Measurements from ENCODE around the gene CLDN3. TPM values are rescaled to one million over a fixed set of nuclear protein-coding genes. Genes with fewer than 3 reads are reported as not detected.

Gene CLDN3
- polyA plus RNA-seq, 4 donors: 1.8 to 62.9 (median 28.5) TPM

GRCh38 chr7:73773700-73774517 lies 3.8 kb upstream of the CLDN3 start:
- no peak for DNase-seq (ENCODE audit: low read depth in 4 of 4, low spot score in 3 of 4)

DNA sequence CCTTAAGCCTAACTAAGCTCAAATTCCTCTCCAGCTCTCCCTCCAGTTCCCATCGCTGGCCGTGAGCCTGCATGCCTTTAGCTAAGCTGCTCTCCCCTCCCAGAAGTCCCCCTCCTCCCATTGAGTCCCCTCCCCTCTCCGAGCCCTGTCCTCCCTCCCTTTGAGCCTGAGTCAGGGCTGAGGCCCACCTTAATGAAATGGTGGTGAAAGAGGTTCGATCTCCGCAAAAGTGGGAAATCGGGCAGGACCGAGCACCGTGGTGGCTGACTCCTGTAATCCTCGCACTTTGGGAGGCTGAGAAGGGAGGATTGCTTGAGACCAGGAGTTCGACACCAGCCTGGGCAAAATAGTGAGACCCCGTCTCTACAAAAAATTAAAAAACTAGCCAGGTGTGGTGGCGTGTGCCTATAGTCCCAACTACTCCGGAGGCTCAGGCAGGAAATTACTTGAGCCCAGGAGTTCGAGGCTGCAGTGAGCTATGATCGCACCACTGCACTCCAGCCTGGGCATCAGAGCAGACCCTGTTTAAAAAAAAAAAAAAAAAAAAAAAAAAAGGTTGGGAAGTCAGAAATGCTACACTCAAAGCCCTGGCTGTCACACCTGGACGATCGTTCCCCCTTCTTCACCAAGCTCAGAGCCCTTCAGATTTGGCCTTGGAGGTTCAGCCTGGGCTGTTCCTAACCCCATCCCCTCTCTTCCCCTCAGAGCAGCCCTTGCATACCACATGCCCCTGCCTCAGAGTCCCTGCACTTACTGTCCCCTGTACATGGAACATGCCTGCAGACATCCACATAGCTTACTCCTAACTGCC lies 995 bp upstream of the CLDN3 start:
- DNase-seq (ENCODE audit: low read depth in 4 of 4, low spot score in 3 of 4): no peak

DNA sequence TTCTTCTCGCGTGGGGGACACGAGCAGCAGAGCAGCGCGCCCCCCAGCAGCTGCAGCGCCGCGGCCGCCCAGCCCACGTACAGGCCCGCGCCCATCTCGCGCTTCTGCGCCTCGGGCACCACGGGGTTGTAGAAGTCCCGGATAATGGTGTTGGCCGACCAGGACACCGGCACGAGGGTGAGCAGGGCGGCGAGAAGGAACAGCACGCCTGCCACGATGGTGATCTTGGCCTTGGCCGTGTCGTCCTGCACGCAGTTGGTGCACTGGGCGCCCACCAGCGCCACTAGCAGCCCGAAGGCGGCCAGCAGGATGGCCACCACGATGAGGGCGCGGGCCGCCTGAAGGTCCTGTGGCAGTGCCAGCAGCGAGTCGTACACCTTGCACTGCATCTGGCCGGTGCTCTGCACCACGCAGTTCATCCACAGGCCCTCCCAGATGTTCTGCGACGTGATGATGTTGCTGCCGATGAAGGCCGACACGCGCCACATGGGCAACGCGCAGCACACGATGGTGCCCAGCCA lies 529 bp downstream of the CLDN3 start:
- no peak for DNase-seq (ENCODE audit: low read depth in 4 of 4, low spot score in 3 of 4)

- DNase-seq (ENCODE audit: low read depth in 4 of 4, low spot score in 3 of 4): no peak
These were observed 1.2 kb downstream of the CLDN3 start for GRCh38 chr7:73768641-73769480.

GRCh38 chr7:73766556-73767229 lies 3.4 kb downstream of the CLDN3 start:
- DNase-seq (ENCODE audit: low read depth in 4 of 4, low spot score in 3 of 4): no peak

DNA sequence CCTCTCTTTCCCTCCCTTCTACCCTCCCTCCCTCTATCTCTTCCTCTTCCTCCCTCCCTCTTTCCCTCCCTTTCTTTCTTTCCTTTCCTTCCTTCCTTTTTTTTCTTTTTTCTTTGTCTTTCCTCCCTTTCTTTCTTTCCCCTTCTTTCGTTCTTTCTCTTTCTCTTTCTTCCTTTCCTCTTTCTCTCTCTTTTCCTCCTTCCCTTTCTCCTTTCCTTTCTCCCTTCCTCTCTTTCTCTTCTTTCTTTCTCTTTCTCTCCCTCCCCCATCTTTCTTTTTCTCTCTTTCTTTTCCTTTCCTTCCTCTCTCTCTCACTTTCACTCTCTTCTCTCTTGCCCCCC lies 7.4 kb downstream of the CLDN3 start:
- DNase-seq (ENCODE audit: low read depth in 4 of 4, low spot score in 3 of 4): no peak

- no peak for DNase-seq (ENCODE audit: low read depth in 4 of 4, low spot score in 3 of 4)
These were observed 8.0 kb downstream of the CLDN3 start for GRCh38 chr7:73761854-73762658.

- DNase-seq (ENCODE audit: low read depth in 4 of 4, low spot score in 3 of 4): no peak
These were observed 11.4 kb downstream of the CLDN3 start for GRCh38 chr7:73758581-73759138.

DNA sequence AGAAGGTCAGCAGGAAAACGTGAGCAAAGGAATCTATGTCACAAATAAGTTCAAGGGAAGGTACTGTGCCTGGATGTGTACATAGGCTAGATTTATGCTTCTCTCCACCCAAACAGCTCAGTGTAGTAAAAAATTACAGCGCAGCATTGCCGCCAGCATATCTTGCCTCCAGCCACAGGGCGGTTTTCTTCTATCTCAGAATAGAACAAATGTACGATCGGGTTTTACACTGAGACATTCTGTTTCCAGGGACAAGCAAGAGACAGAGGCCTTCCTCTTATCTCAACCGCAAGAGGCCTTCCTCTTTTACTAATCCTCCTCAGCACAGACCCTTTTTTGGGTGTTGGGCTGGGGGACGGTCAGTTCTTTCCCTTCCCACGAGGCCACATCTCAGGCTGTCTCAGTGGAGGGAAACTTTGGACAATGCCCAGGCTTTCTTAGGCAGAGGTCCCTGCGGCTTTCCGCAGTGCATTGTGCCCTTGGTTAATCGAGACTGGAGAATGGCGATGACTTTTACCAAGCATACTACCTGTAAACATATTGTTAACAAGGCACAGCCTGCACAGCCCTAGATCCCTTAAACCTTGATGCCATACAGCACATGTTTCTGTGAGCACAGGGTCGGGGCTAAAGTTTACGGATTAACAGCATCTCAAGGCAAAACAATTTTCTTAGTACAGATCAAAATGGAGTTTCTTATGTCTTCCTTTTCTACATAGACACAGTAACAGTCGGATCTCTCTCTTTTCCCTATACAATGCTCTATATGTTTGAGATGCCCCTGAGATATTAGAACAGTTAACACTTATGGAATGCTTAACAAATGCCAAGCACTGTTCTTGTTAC lies 19.9 kb downstream of the CLDN3 start:
- DNase-seq (ENCODE audit: low read depth in 4 of 4, low spot score in 3 of 4): no peak

GRCh38 chr7:73746378-73746777 lies 23.7 kb downstream of the CLDN3 start:
- DNase-seq (ENCODE audit: low read depth in 4 of 4, low spot score in 3 of 4): no peak

DNA sequence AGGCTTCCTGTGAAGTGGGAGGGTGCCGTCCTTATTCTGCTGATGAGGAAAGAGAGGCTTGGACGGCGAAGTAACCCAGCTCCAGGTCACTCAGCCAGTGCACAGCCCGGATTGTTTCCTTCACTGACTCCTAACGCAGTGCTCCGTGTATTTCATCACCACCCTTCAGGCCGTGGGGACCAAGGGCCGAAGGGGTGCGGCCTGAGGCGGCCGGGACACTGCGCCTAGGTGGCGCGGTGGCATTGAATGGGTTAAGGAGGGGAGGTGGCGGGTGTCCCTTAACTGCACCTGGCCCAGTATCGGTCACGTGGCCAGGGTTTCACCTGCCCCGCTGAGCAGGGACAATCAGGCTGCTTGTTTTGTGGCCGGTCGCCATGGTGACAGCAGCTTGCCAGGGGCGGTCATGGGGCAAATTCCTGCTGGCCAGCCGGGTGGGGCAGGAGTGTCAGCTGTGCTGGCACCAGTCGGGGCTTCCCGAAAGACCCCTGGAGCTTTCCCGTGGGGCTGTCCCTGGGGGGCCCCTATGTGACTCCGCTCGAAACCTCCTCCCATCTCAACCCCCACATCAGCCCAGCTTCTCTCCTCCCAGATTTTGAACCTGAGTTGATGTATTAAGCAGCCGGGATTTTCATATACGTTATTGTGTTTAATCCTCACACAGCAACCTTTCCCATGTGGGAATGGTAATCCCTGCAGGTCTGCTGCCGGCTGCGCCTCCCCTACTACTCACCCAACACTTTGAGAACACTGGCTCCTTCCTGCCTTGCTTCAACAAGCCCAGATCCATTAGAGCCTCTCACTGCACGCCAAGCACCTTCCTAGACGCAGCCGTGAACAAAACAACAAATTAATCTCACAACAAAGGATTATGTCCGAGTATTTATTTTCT lies 27.1 kb downstream of the CLDN3 start:
- peak; percentile 82 to 92 (median 86) for DNase-seq (ENCODE audit: low read depth in 4 of 4, low spot score in 3 of 4)

- DNase-seq (ENCODE audit: low read depth in 4 of 4, low spot score in 3 of 4): peak in 2 of 4 donors; percentile 57 to 70
These were observed 27.7 kb downstream of the CLDN3 start for GRCh38 chr7:73742338-73742752.

GRCh38 chr7:73741600-73741999 lies 28.5 kb downstream of the CLDN3 start:
- peak in 1 of 4 donors; percentile 58 for DNase-seq (ENCODE audit: low read depth in 4 of 4, low spot score in 3 of 4)

GRCh38 chr7:73740771-73741170 lies 29.3 kb downstream of the CLDN3 start:
- no peak for DNase-seq (ENCODE audit: low read depth in 4 of 4, low spot score in 3 of 4)

DNA sequence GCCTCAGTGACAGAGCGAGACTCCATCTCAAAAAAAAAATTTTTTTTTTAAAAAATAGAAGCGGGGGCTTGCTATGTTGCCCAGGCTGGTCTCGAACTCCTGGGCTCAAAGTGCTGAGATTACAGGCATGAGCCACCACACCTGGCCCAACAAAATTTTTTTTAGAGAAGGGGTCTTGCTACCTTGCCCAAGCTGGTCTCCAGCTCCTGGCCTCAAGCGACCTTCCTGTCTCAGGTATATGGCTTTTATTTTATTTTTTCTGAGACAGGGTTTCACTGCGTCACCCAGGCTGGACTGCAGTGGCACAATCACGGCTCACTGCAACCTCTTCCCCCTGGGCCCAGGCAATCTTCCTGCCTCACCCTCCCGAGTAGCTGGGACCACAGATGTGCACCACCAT lies 29.9 kb downstream of the CLDN3 start:
- no peak for DNase-seq (ENCODE audit: low read depth in 4 of 4, low spot score in 3 of 4)

DNA sequence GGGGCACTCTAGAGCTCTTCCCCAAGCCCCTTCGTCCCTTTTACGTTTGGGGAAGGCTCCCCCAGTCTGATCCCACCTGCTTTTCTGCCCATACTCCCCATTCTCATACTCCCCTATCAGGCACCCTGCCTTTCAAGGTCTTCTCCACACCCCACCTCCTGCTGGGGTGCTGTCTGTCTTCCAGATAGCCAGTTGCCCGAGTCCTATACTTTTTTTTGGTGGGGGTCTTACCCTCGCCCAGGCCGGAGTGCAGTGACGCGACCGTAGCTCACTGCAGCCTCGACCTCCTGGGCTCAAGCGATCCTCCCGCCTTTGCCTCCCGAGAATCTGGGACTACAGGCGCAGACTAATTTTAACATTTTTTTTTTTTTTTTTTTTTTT lies 30.7 kb downstream of the CLDN3 start:
- DNase-seq (ENCODE audit: low read depth in 4 of 4, low spot score in 3 of 4): no peak
